SK-N-SH (cell line): ENCODE results near the gene GLT8D1. TPM values are rescaled to one million over a fixed set of nuclear protein-coding genes. Genes with fewer than 3 reads are reported as not detected.

Source experiments
- CTCF ChIA-PET: fragments of 300-600, 350-600 bp; formaldehyde crosslinking; extraction: SDS; loops from one replicate; lab custom pipeline; 2021; lab: Yijun Ruan, JAX
- POLR2A ChIA-PET: fragments of 350-600 bp; sonication (Branson Sonifier 250); formaldehyde crosslinking; extraction: SDS; loops from one replicate; lab custom pipeline; 2020; ENCODE audit warnings: antibody characterized with exemption, inconsistent platforms; lab: Yijun Ruan, JAX
- DNase-seq: peaks from one replicate; pipeline ENCODE4 v3.0.0; 2012
- H2AFZ ChIP-seq: fragments of 200-600 bp; sonication (generic); 2 replicates; pipeline ENCODE4 v1.8.1; 2016; ENCODE audit warnings: antibody characterized with exemption, mild to moderate bottlenecking, low read depth
- H3F3A ChIP-seq: fragments of 200-600 bp; sonication (generic); replicated peaks from 2 replicates; pipeline ENCODE3; 2016; ENCODE audit warnings: antibody characterized with exemption, mild to moderate bottlenecking; ENCODE audit not compliant: insufficient read depth
- H3K27ac ChIP-seq, 2 experiments: fragments of 200-500 bp in 1 of 2; fragments of 200-600 bp in 1 of 2; sonication (Bioruptor generic) in 1 of 2; sonication (generic), shearing (Covaris generic) in 1 of 2; 2 replicates each; pipeline versions ENCODE4 v1.5.1 to v1.6.1; 2014 to 2016; ENCODE audit warnings: low read depth in 2 of 2, inconsistent platforms in 1 of 2, low read length in 1 of 2, mild to moderate bottlenecking in 1 of 2, mixed read lengths in 1 of 2
- H3K27me3 ChIP-seq: fragments of 200-600 bp; sonication (generic), shearing (Covaris generic); 2 replicates; pipeline ENCODE4 v1.6.1; 2016; ENCODE audit warnings: mixed run types; ENCODE audit not compliant: insufficient read depth
- H3K36me3 ChIP-seq, 2 experiments: fragments of 200-500 bp in 1 of 2; fragments of 200-600 bp in 1 of 2; sonication (Bioruptor generic) in 1 of 2; sonication (generic) in 1 of 2; replicated peaks in 1 of 2; 2 replicates each; pipeline versions ENCODE3 to v1.5.1; 2014 to 2016; ENCODE audit warnings: low read length in 1 of 2, mild to moderate bottlenecking in 1 of 2; ENCODE audit not compliant: insufficient read depth in 2 of 2, control insufficient read depth in 1 of 2
- H3K4me1 ChIP-seq, 2 experiments: fragments of 200-500 bp in 1 of 2; fragments of 200-600 bp in 1 of 2; sonication (Bioruptor generic) in 1 of 2; sonication (generic), shearing (Covaris generic) in 1 of 2; 2 replicates each; pipeline versions ENCODE4 v1.5.1 to v1.6.1; 2014 to 2016; ENCODE audit warnings: low read depth in 1 of 2, low read length in 1 of 2, mixed run types in 1 of 2; ENCODE audit not compliant: insufficient read depth in 2 of 2, control insufficient read depth in 1 of 2
- H3K4me2 ChIP-seq: fragments of 200-600 bp; sonication (generic), shearing (Covaris generic); 2 replicates; pipeline ENCODE4 v1.6.1; 2017; ENCODE audit warnings: mixed run types
- H3K4me3 ChIP-seq, 2 experiments: fragments of 200-500 bp in 1 of 2; fragments of 200-600 bp in 1 of 2; sonication (Bioruptor generic) in 1 of 2; sonication (generic), shearing (Covaris generic) in 1 of 2; 2 replicates each; pipeline versions ENCODE4 v1.5.1 to v1.8.1; 2014 to 2016; ENCODE audit warnings: low read depth in 2 of 2, inconsistent platforms in 1 of 2, low read length in 1 of 2, mild to moderate bottlenecking in 1 of 2, mixed read lengths in 1 of 2, moderate library complexity in 1 of 2
- H3K79me2 ChIP-seq: fragments of 200-600 bp; sonication (generic); 2 replicates; pipeline ENCODE4 v1.8.1; 2017; ENCODE audit warnings: mild to moderate bottlenecking; ENCODE audit not compliant: insufficient read depth
- H3K9ac ChIP-seq: fragments of 200-600 bp; sonication (generic); 2 replicates; pipeline ENCODE4 v1.6.1; 2017; ENCODE audit warnings: mixed run types
- H3K9me2 ChIP-seq: fragments of 200-600 bp; sonication (generic); 2 replicates; pipeline ENCODE4 v1.6.1; 2017; ENCODE audit warnings: mixed run types
- H3K9me3 ChIP-seq: fragments of 200-600 bp; sonication (generic); 2 replicates; pipeline ENCODE4 v1.6.1; 2017; ENCODE audit warnings: mixed run types, mild to moderate bottlenecking, moderate library complexity
- H4K20me1 ChIP-seq: fragments of 200-600 bp; sonication (generic); 2 replicates; pipeline ENCODE4 v1.6.1; 2017; ENCODE audit warnings: mild to moderate bottlenecking, mixed run types; ENCODE audit not compliant: insufficient read depth
- ELF1 ChIP-seq: IDR thresholded peaks from 2 replicates; pipeline ENCODE4 v1.4.0; 2012
- EP300 ChIP-seq, 2 experiments: IDR thresholded peaks; 2 replicates each; pipeline versions ENCODE4 v1.4.0 to v1.6.1; 2012; ENCODE audit warnings: borderline replicate concordance in 1 of 2, low read depth in 1 of 2, low read length in 1 of 2
- EZH2phosphoT487 ChIP-seq: fragments of 200-600 bp; sonication (generic); IDR thresholded peaks from 2 replicates; pipeline ENCODE4 v1.6.1; 2017; ENCODE audit warnings: low read depth, mixed run types, mild to moderate bottlenecking, antibody characterized with exemption, moderate library complexity, borderline replicate concordance
- FOSL2 ChIP-seq: IDR thresholded peaks from 2 replicates; pipeline ENCODE4 v1.4.0; 2012; ENCODE audit warnings: low read depth, mild to moderate bottlenecking, moderate library complexity, borderline replicate concordance
- FOXJ3 ChIP-seq: sonication (generic); formaldehyde crosslinking; IDR thresholded peaks from 2 replicates; pipeline ENCODE4 v1.5.1; 2020; ENCODE audit warnings: mild to moderate bottlenecking, missing genetic modification reagents
- GABPA ChIP-seq: IDR thresholded peaks from 2 replicates; pipeline ENCODE4 v1.4.0; 2012; ENCODE audit warnings: low read depth, mild to moderate bottlenecking
- JUND ChIP-seq: IDR thresholded peaks from 2 replicates; pipeline ENCODE4 v1.4.0; 2012
- MEF2A ChIP-seq: IDR thresholded peaks from 2 replicates; pipeline ENCODE4 v1.4.0; 2012; ENCODE audit warnings: low read depth, borderline replicate concordance
- NFIC ChIP-seq: IDR thresholded peaks from 2 replicates; pipeline ENCODE4 v1.4.0; 2012; ENCODE audit warnings: borderline replicate concordance
- NRF1 ChIP-seq: IDR thresholded peaks from 2 replicates; pipeline ENCODE4 v1.6.1; 2012; ENCODE audit warnings: low read depth, mild to moderate bottlenecking, low read length
- RAD21 ChIP-seq: IDR thresholded peaks from 2 replicates; pipeline ENCODE4 v1.6.1; 2012; ENCODE audit warnings: mild to moderate bottlenecking, low read length
- RXRA ChIP-seq: IDR thresholded peaks from 2 replicates; pipeline ENCODE4 v1.4.0; 2012; ENCODE audit warnings: low read depth, mild to moderate bottlenecking, borderline replicate concordance
- SMC3 ChIP-seq: IDR thresholded peaks from 2 replicates; pipeline ENCODE4 v1.6.1; 2012; ENCODE audit warnings: low read depth, low read length, improper control_type of control experiment
- WGBS: methylation state at CpG from one replicate; pipeline ENCODE4 v1.1.6; 2017; ENCODE audit warnings: low lambda C conversion rate; 5-methylcytosine and 5-hydroxymethylcytosine counted together
- polyA plus RNA-seq, 3 experiments: library from polyadenylated mRNA; depleted of rRNA; stranded (reverse); fragments of >200 nt; gene quantifications; 2 replicates each; pipeline ENCODE4 v1.2.3, GENCODE V29; 2012
- TF ChIP-seq, protein P1 (sequence below): fragments of 200-600 bp; sonication (generic); IDR thresholded peaks from 2 replicates; pipeline ENCODE4 v1.6.1; 2017; ENCODE audit warnings: antibody characterized with exemption, mild to moderate bottlenecking, moderate library complexity
- TF ChIP-seq, protein P2 (sequence below): IDR thresholded peaks from 2 replicates; pipeline ENCODE4 v1.4.0; 2012; ENCODE audit warnings: low read depth
- TF ChIP-seq, protein P3 (sequence below): fragments of 150-350 bp; IDR thresholded peaks from 2 replicates; pipeline ENCODE4 v1.6.1; 2017; ENCODE audit warnings: antibody characterized with exemption, low read length, low read depth, borderline replicate concordance
- TF ChIP-seq, protein P4 (sequence below): fragments of 150-350 bp; IDR thresholded peaks from 2 replicates; pipeline ENCODE4 v1.6.1; 2016; ENCODE audit warnings: mild to moderate bottlenecking, low read depth, low read length
- TF ChIP-seq, protein P5 (sequence below): IDR thresholded peaks from 2 replicates; pipeline ENCODE4; 2012

The GLT8D1 gene
- polyA plus RNA-seq, 1 of the 3 experiments (the other 2 are of a cell fraction), result 102 TPM

DNA sequence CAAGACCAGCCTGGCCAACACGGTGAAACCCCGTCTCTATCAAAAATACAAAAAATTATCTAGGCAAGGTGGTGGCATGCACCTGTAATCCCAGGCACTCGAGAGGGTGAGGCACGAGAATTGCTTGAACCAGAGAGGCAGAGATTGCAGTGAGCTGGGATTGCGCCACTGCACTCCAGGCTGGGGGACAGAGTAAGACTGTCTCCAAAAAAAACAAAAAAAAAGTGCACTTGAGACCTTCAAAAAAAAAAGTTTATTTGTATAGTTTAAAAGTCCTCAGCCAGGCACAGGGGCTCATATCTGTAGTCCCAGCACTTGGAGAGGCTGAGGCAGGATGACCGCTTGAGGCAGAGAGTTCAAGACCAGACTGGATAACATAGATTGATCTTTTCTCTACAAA lies 22.0 kb downstream of the GLT8D1 start:
- DNase-seq, result no peak

DNA sequence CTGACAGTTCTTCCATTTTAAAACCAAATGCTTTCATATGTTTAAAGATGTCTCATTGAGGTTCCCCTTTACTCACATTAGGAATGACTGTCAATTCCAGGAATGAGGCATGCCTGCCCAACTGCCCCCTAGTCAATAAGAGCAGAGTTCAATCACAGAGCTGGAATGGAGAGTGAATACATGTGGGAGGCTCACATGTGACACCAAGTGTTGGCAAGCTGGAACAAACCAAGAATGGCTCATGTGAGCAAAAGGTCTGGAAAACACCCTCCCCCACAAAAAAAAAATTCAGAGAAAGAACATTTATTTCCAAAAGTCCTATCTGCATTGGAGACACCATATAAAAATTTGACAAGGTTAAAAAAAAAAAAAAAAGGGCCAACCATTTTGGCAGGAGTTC lies 23.6 kb downstream of the GLT8D1 start:
- Histone ChIP-seq H4K20me1 (no peaks in the 10 kb centered on the region), H3K79me2 (peaks cover 93% of the 10 kb centered on the region), H3K36me3 (peaks cover 38% of the 10 kb centered on the region in 2 experiments), H3F3A (peaks cover 5% of the 10 kb centered on the region), H3K9me3 (no peaks in the 10 kb centered on the region), H3K27ac (peak overlapping the region; percentile 11 to 50; a peak in 3 of 4 replicates), H3K4me1 (peaks cover 0 to 8% of the 10 kb centered on the region in 2 experiments; a peak in 2 of 4 replicates), H2AFZ (no peak overlapping the region), H3K27me3 (no peaks in the 10 kb centered on the region), H3K9ac (0 out of 2 replicates have a peak overlapping the region, but pooled peaks have one; percentile 3), H3K4me3 (no peak overlapping the region), H3K4me2 (no peak overlapping the region), H3K9me2 (no peaks in the 10 kb centered on the region)
- CTCF ChIA-PET, result interaction anchor here (0.8 to 1.1 kb wide), 2 partner anchors 146 to 210 kb away, joined by 3 to 8 read pairs; no protein-coding TSS in a partner anchor
- DNase-seq, result peak; percentile 30
- POLR2A ChIA-PET, result no interaction called here
- TF ChIP-seq, protein P1, sequence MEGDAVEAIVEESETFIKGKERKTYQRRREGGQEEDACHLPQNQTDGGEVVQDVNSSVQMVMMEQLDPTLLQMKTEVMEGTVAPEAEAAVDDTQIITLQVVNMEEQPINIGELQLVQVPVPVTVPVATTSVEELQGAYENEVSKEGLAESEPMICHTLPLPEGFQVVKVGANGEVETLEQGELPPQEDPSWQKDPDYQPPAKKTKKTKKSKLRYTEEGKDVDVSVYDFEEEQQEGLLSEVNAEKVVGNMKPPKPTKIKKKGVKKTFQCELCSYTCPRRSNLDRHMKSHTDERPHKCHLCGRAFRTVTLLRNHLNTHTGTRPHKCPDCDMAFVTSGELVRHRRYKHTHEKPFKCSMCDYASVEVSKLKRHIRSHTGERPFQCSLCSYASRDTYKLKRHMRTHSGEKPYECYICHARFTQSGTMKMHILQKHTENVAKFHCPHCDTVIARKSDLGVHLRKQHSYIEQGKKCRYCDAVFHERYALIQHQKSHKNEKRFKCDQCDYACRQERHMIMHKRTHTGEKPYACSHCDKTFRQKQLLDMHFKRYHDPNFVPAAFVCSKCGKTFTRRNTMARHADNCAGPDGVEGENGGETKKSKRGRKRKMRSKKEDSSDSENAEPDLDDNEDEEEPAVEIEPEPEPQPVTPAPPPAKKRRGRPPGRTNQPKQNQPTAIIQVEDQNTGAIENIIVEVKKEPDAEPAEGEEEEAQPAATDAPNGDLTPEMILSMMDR, result peak; percentile 48
- TF ChIP-seq, protein P2, sequence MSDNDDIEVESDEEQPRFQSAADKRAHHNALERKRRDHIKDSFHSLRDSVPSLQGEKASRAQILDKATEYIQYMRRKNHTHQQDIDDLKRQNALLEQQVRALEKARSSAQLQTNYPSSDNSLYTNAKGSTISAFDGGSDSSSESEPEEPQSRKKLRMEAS, result peak; percentile 60; the same call in 1 of the 2 replicates
- TF ChIP-seq, protein P3, sequence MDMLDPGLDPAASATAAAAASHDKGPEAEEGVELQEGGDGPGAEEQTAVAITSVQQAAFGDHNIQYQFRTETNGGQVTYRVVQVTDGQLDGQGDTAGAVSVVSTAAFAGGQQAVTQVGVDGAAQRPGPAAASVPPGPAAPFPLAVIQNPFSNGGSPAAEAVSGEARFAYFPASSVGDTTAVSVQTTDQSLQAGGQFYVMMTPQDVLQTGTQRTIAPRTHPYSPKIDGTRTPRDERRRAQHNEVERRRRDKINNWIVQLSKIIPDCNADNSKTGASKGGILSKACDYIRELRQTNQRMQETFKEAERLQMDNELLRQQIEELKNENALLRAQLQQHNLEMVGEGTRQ, result no peak
- TF ChIP-seq ELF1 (no peak), JUND (no peak), RAD21 (peak; percentile 54), EP300 (IDR thresholded peaks at IDR 0.05; ENCODE audit: borderline replicate concordance in 1 of 2, low read depth in 1 of 2, low read length in 1 of 2) (no peak), GABPA (no peak), NFIC (no peak; the same call in 1 of the 2 replicates), SMC3 (peak; percentile 30; the same call in 1 of the 2 replicates), EZH2phosphoT487 (no peak), NRF1 (no peak), RXRA (no peak), MEF2A (no peak)
- TF ChIP-seq, protein P4, sequence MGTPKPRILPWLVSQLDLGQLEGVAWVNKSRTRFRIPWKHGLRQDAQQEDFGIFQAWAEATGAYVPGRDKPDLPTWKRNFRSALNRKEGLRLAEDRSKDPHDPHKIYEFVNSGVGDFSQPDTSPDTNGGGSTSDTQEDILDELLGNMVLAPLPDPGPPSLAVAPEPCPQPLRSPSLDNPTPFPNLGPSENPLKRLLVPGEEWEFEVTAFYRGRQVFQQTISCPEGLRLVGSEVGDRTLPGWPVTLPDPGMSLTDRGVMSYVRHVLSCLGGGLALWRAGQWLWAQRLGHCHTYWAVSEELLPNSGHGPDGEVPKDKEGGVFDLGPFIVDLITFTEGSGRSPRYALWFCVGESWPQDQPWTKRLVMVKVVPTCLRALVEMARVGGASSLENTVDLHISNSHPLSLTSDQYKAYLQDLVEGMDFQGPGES, result no peak

More for the DNA sequence above, 22.0 kb downstream of the GLT8D1 start:
- no peak for TF ChIP-seq FOXJ3
- no peak for TF ChIP-seq RAD21
- TF ChIP-seq GABPA, result no peak
- TF ChIP-seq NFIC, result no peak
- TF ChIP-seq, protein P5, sequence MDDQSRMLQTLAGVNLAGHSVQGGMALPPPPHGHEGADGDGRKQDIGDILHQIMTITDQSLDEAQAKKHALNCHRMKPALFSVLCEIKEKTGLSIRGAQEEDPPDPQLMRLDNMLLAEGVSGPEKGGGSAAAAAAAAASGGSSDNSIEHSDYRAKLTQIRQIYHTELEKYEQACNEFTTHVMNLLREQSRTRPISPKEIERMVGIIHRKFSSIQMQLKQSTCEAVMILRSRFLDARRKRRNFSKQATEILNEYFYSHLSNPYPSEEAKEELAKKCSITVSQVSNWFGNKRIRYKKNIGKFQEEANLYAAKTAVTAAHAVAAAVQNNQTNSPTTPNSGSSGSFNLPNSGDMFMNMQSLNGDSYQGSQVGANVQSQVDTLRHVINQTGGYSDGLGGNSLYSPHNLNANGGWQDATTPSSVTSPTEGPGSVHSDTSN, result no peak
- no peak for TF ChIP-seq FOSL2
- TF ChIP-seq, protein P1, result no peak
- Histone ChIP-seq H3K9me2 (no peaks in the 10 kb centered on the region), H3K4me2 (peak overlapping the region; percentile 80), H4K20me1 (no peaks in the 10 kb centered on the region), H3K79me2 (peaks cover 96% of the 10 kb centered on the region), H3K27ac (no peak overlapping the region; a peak in 1 of 4 replicates), H3K9ac (no peak overlapping the region), H3K4me3 (no peak overlapping the region), H3K9me3 (no peaks in the 10 kb centered on the region), H2AFZ (no peak overlapping the region), H3F3A (peaks cover 5% of the 10 kb centered on the region), H3K27me3 (no peaks in the 10 kb centered on the region), H3K4me1 (peaks cover 0 to 13% of the 10 kb centered on the region in 2 experiments; a peak in 2 of 4 replicates), H3K36me3 (peaks cover 41 to 46% of the 10 kb centered on the region in 2 experiments)
- ChIA-PET POLR2A (no interaction called here), CTCF (no interaction called here)
- WGBS, result 96% methylated on average over 6 of the region's 6 CpGs
